ENCODE results near the gene OR6M1.

GRCh38 chr11:123801765-123802164, 4.4 kb downstream of the OR6M1 start:
- TF ChIP-seq POLR2A (IDR thresholded peaks at IDR 0.05; ENCODE audit: low read depth, low read length) = no peak
- no peak for TF ChIP-seq CTCF (conservative IDR thresholded peaks at IDR 0.05; ENCODE audit: low read depth, low read length)
- TF ChIP-seq USF2 (IDR thresholded peaks at IDR 0.05; ENCODE audit: low read depth, low read length) = no peak
- no peak for TF ChIP-seq CEBPB (IDR thresholded peaks at IDR 0.05; ENCODE audit: low read depth, low read length)
- TF ChIP-seq RFX5 (IDR thresholded peaks at IDR 0.05; ENCODE audit: low read depth, low read length) = no peak
- TF ChIP-seq MAFK (IDR thresholded peaks at IDR 0.05; ENCODE audit: low read depth, low read length) = no peak
